Omental fat pad (tissue), 4 donors: ENCODE results near the gene TCEAL3. TPM values are rescaled to one million over a fixed set of nuclear protein-coding genes. Genes with fewer than 3 reads are reported as not detected.
"Not testable (repeated sequence)": the region's sequence is repeated elsewhere in the genome, so short reads cannot be mapped to it uniquely, and the experiment has no call there.

Experiments used
- ATAC-seq: fragments of 150-250 bp; one replicate; pipeline ENCODE4 v1.9.1; 2016; ENCODE audit warnings: mild to moderate bottlenecking, moderate library complexity; ENCODE audit not compliant: low FRiP score
- DNase-seq: peaks from one replicate; pipeline ENCODE4 v3.0.0-alpha.2; 2019; ENCODE audit warnings: low spot score
- CTCF ChIP-seq, 3 donors: fragments of 450-650 bp; IDR thresholded peaks; one replicate each; pipeline ENCODE4 v1.5.1; 2016 to 2017; ENCODE audit warnings: antibody characterized with exemption in 3 of 3, mild to moderate bottlenecking in 3 of 3, moderate library complexity in 2 of 3
- total RNA-seq, 4 donors: library from RNA; depleted of rRNA; stranded (reverse); fragments of >200 nt; gene quantifications; one replicate each; pipeline ENCODE4 v1.1.0, GENCODE V29; 2016

The TCEAL3 gene
- total RNA-seq, 4 donors from 2014 or later = 23.9 to 41.7 (median 31.2) TPM

- TF ChIP-seq CTCF (IDR thresholded peaks at IDR 0.05) = no peak
- DNase-seq = no peak
- no peak for ATAC-seq
Measured at GRCh38 chrX:103658681-103659433, 51.1 kb downstream of the TCEAL3 start.

- not testable (repeated sequence) for ATAC-seq, DNase-seq
Measured at GRCh38 chrX:103659460-103659859, 51.7 kb downstream of the TCEAL3 start.

Other genes with a start within 250 kb of the TCEAL3 start
- 100 to 1,000 TPM in 3 of 4 donors, 10 to 100 TPM in 1; 68.5 to 157 (median 110) TPM for gene BEX3, start 231.4 kb upstream of the TCEAL3 start, total RNA-seq
- 1 to 10 TPM in 1 of 4 donors, under 1 TPM in 2, not detected in 1; 0.19 to 1.3 (median 0.44) TPM for gene RAB40A, start 88.5 kb upstream of the TCEAL3 start, total RNA-seq
- 100 to 1,000 TPM in 3 of 4 donors, 10 to 100 TPM in 1; 90.0 to 221 (median 107) TPM for gene TCEAL4, start 22.4 kb upstream of the TCEAL3 start, total RNA-seq
- 10 to 100 TPM; 32.8 to 70.3 (median 51.7) TPM for gene TCEAL1, start 21.0 kb downstream of the TCEAL3 start, total RNA-seq
- 100 to 1,000 TPM; 173 to 373 (median 272) TPM for gene MORF4L2, start 78.7 kb downstream of the TCEAL3 start, total RNA-seq
- not detected for gene TMEM31, start 102.9 kb downstream of the TCEAL3 start, total RNA-seq
- gene PLP1, start 168.9 kb downstream of the TCEAL3 start, total RNA-seq = 10 to 100 TPM in 1 of 4 donors, 1 to 10 TPM in 1, under 1 TPM in 2; 0.38 to 18.8 (median 1.4) TPM
- gene RAB9B, start 224.3 kb downstream of the TCEAL3 start, total RNA-seq = 1 to 10 TPM in 1 of 4 donors, under 1 TPM in 3; 0.50 to 3.9 (median 0.76) TPM